C4-2B (cell line): ENCODE data around the gene PCDHB1.

Experiments used
- ZFX ChIP-seq: fragments of 450-650 bp; IDR thresholded peaks from 2 replicates; pipeline ENCODE4 v1.6.1; 2017
- TF ChIP-seq, protein P1 (sequence below): fragments of 450-650 bp; conservative IDR thresholded peaks from 2 replicates; pipeline ENCODE4 v1.5.1; 2017; ENCODE audit warnings: mild to moderate bottlenecking

DNA sequence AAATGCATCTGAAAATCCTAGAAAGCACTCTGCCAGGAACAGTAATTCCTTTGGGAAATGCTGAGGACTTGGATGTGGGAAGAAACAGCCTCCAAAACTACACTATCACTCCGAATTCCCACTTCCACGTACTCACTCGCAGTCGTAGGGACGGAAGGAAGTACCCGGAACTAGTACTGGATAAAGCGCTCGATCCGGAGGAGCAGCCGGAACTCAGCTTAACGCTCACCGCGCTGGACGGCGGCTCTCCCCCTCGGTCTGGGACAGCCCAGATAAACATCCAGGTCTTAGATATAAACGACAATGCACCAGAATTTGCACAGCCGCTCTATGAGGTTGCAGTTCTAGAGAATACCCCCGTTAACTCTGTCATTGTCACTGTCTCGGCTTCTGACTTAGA is 49.9 kb downstream of the PCDHB1 start:
- TF ChIP-seq, protein P1, sequence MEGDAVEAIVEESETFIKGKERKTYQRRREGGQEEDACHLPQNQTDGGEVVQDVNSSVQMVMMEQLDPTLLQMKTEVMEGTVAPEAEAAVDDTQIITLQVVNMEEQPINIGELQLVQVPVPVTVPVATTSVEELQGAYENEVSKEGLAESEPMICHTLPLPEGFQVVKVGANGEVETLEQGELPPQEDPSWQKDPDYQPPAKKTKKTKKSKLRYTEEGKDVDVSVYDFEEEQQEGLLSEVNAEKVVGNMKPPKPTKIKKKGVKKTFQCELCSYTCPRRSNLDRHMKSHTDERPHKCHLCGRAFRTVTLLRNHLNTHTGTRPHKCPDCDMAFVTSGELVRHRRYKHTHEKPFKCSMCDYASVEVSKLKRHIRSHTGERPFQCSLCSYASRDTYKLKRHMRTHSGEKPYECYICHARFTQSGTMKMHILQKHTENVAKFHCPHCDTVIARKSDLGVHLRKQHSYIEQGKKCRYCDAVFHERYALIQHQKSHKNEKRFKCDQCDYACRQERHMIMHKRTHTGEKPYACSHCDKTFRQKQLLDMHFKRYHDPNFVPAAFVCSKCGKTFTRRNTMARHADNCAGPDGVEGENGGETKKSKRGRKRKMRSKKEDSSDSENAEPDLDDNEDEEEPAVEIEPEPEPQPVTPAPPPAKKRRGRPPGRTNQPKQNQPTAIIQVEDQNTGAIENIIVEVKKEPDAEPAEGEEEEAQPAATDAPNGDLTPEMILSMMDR, result no peak
- no peak for TF ChIP-seq ZFX
